GM10248 (cell line): Measurements from ENCODE around the gene NFATC2.

Experiments
- CTCF ChIA-PET: fragments of 300-600 bp; sonication (Branson Sonifier 250); formaldehyde crosslinking; extraction: SDS; loops from one replicate; lab custom pipeline; 2021; ENCODE audit warnings: antibody characterized with exemption; lab: Yijun Ruan, JAX
- POLR2A ChIA-PET: fragments of 350-650 bp; sonication (Branson Sonifier 250); formaldehyde crosslinking; extraction: SDS; loops from one replicate; lab custom pipeline; 2020; ENCODE audit warnings: antibody characterized with exemption; lab: Yijun Ruan, JAX
- DNase-seq: peaks from one replicate; pipeline ENCODE4 v3.0.0; 2012; ENCODE audit errors: extremely low spot score
- CTCF ChIP-seq: IDR thresholded peaks from 2 replicates; pipeline ENCODE4 v1.5.1; 2012; ENCODE audit warnings: mild to moderate bottlenecking, low read depth; ENCODE audit errors: extremely low read depth, missing control alignments, control extremely low read depth

Gene NFATC2

GRCh38 chr20:51398552-51398951 lies 144.0 kb downstream of the NFATC2 start:
- no peak for DNase-seq
- TF ChIP-seq CTCF, result no peak
- ChIA-PET POLR2A (no interaction called here), CTCF (interaction anchor here (1.1 to 1.4 kb wide), 2 partner anchors 11 to 13 kb away, joined by 3 to 5 read pairs; no protein-coding TSS in a partner anchor)

- ChIA-PET POLR2A (no interaction called here), CTCF (no interaction called here)
- no peak for DNase-seq
- TF ChIP-seq CTCF, result no peak
These were observed 144.4 kb downstream of the NFATC2 start for GRCh38 chr20:51398083-51398482.

GRCh38 chr20:51397137-51397536 lies 145.4 kb downstream of the NFATC2 start:
- ChIA-PET POLR2A (no interaction called here), CTCF (no interaction called here)
- DNase-seq, result no peak
- no peak for TF ChIP-seq CTCF

DNA sequence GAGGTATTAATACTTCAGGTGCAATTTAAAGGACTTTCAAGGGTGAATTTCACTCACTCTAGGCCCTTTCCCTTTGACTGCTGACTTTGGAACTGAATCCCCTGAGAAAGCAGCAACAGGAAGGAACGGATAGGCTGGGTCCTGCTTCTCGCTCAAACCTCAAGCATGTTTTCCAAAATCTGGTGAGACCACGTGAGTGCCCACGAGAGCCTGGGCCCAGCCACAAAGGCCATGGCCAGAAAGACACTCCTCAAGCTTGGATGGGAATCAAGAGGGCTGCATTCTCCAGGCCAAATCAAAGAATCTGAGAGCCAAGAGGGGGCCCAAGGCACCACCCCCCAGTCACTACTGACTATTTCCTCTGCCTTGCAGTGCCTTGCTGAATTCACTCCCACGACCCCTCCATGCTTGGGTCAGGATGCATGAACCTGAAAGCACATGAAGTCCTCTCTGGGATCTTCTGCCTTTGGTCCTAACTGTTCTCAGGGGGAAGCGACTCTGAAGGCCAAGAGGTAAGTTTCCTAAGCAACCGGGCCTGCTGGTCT lies 146.1 kb downstream of the NFATC2 start:
- ChIA-PET POLR2A (no interaction called here), CTCF (interaction anchor here (1.1 kb wide), 1 partner anchor 10 kb away, joined by 4 read pairs; no protein-coding TSS in a partner anchor)
- DNase-seq, result no peak
- TF ChIP-seq CTCF, result no peak

GRCh38 chr20:51394706-51395105 lies 147.8 kb downstream of the NFATC2 start:
- no peak for TF ChIP-seq CTCF
- ChIA-PET CTCF (no interaction called here), POLR2A (no interaction called here)
- no peak for DNase-seq

GRCh38 chr20:51393571-51393970 lies 148.9 kb downstream of the NFATC2 start:
- ChIA-PET POLR2A (no interaction called here), CTCF (interaction anchor here (1.0 to 1.3 kb wide), 3 partner anchors 11 to 24 kb away, joined by 3 to 4 read pairs (median 3); no protein-coding TSS in a partner anchor)
- DNase-seq, result no peak
- no peak for TF ChIP-seq CTCF
